ENCODE results near the gene RPL5.

Gene RPL5

DNA sequence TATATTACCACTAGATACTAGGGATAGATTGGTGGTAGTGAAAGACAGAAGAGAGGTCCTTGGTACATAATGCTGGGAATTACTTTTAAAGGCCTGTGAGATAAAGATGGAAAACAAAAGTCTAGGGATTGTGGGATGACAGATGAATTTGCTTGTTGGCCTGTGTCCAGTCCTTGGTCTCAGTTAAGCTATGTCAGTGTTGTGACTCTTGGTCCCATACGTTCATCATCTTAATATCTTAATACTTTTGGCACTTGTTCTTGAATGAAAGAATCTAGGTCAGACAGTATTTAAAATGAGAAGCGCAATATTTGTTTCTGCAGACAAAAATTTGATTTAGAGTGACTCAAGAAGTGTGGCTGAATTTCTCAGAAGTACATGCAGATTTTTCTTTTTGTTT lies 7.6 kb downstream of the RPL5 start:
- CTCF ChIA-PET: interaction anchor here (1.0 to 6.6 kb wide), 4 partner anchors 8 to 155 kb away, joined by 3 to 28 read pairs (median 12); partner anchors contain the start of gene RPL5
- POLR2A ChIA-PET: interaction anchor here (0.6 to 0.8 kb wide), 2 partner anchors 18 to 241 kb away, joined by 3 to 4 read pairs; no protein-coding TSS in a partner anchor
- TF ChIP-seq, protein P1, sequence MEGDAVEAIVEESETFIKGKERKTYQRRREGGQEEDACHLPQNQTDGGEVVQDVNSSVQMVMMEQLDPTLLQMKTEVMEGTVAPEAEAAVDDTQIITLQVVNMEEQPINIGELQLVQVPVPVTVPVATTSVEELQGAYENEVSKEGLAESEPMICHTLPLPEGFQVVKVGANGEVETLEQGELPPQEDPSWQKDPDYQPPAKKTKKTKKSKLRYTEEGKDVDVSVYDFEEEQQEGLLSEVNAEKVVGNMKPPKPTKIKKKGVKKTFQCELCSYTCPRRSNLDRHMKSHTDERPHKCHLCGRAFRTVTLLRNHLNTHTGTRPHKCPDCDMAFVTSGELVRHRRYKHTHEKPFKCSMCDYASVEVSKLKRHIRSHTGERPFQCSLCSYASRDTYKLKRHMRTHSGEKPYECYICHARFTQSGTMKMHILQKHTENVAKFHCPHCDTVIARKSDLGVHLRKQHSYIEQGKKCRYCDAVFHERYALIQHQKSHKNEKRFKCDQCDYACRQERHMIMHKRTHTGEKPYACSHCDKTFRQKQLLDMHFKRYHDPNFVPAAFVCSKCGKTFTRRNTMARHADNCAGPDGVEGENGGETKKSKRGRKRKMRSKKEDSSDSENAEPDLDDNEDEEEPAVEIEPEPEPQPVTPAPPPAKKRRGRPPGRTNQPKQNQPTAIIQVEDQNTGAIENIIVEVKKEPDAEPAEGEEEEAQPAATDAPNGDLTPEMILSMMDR (IDR thresholded peaks at IDR 0.05; ENCODE audit: insufficient read depth, low read length, missing control alignments): no peak
- H3K4me3 ChIP-seq (ENCODE audit: low read depth, low read length): no peak overlapping the region
- no peak for DNase-seq (ENCODE audit: low read depth, low spot score)

DNA sequence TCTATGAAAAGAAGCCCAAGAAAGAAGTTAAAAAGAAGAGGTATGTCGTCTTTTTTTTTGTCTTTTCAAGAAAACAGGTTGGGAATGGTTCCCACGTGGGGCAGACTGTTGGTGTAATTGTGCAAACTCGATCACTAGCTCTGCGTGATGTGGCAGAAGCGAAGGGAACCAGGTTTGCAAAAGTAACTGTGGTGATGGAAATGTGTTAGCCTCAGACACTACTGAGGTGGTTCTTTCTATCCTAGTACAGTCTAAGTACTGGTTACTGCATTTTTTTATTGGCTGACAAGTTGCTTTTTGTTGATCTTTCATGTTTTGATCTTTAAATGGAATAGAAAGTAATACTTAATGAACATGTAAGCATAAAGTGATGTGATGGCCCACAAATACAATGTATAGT lies 8.8 kb downstream of the RPL5 start:
- POLR2A ChIA-PET: no interaction called here
- no peak for DNase-seq (ENCODE audit: low read depth, low spot score)
- CTCF ChIA-PET: interaction anchor here (4.0 to 6.6 kb wide), 2 partner anchors 9 to 153 kb away, joined by 22 to 28 read pairs; partner anchors contain the start of gene RPL5
- H3K4me3 ChIP-seq (ENCODE audit: low read depth, low read length): no peak overlapping the region
- TF ChIP-seq, protein P1 (IDR thresholded peaks at IDR 0.05; ENCODE audit: insufficient read depth, low read length, missing control alignments): no peak

DNA sequence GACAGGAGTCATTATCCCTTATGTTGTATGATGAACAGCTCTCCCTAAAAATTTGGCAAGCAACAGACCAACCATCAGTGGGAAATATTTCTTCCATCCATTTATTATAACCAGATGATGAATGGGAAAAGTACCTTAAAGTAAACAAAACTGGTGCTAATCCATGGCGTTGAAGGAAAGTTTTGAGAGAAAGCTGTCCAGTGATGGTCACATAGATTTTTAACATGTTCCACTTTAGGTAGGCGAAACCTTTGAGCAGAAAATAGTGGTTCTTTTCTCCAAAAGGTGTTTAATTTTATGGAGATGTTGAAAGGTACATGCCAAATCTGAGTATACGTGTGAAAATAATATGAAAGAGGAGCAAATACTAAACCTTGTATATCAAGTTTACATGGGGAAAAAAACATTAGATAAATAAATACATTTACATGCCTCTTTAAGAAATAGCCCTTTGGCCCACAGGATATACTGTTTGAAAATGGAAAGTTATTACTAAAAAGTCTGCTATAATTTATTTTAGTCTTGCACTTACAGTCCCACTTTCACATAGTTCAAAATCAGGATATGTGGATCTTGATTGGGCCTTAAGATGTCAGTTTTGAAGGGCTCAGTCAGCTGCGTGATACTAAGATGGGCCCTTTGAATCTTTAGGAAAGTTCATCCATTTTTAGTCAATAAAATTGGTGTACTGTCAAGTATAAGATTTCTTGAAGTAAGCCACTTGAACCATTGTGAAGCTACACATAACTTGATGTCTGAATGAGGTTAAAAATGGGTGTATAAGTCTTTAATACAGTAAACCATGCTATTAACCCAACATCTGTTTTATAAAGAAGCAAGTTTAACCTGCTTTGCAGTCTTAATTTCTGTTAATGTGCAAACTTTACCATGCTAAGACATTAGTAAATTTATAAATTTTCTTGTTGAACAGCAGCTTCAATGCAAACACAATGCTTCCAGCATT lies 10.5 kb downstream of the RPL5 start:
- POLR2A ChIA-PET: interaction anchor here (2.6 kb wide), 1 partner anchor 10 kb away, joined by 13 read pairs; the partner anchor contains the start of gene RPL5
- no peak for DNase-seq (ENCODE audit: low read depth, low spot score)
- CTCF ChIA-PET: interaction anchor here (1.0 to 4.0 kb wide), 7 partner anchors 8 to 152 kb away, joined by 3 to 22 read pairs (median 4); partner anchors contain the start of gene RPL5

DNA sequence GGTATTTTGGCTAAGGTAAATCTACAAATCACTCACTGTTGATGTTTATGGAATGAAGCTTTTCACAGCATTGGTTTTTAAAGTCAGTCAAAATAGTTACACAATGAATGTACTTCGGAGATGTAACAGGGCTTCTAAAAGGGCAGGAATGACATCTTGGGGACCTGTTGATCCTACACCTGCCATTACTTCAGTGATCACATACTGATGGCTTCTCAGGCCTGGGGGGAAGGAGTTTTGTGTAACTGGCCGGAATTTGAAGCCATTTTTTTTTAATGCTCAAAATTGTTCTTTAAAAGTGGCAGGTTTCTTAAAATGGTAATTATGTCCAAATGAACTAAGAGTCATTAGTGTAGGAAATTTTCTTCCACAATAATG lies 11.2 kb downstream of the RPL5 start:
- CTCF ChIA-PET: interaction anchor here (1.3 to 4.0 kb wide), 3 partner anchors 9 to 25 kb away, joined by 3 to 22 read pairs (median 5); partner anchors contain the start of gene RPL5
- H3K4me3 ChIP-seq (ENCODE audit: low read depth, low read length): no peak overlapping the region
- POLR2A ChIA-PET: interaction anchor here (2.6 kb wide), 1 partner anchor 11 kb away, joined by 13 read pairs; the partner anchor contains the start of gene RPL5
- TF ChIP-seq, protein P1 (IDR thresholded peaks at IDR 0.05; ENCODE audit: insufficient read depth, low read length, missing control alignments): no peak
- no peak for DNase-seq (ENCODE audit: low read depth, low spot score)

More for the DNA sequence above, 10.5 kb downstream of the RPL5 start:
- no peak overlapping the region for H3K4me3 ChIP-seq (ENCODE audit: low read depth, low read length)
- TF ChIP-seq, protein P1 (IDR thresholded peaks at IDR 0.05; ENCODE audit: insufficient read depth, low read length, missing control alignments): no peak

DNA sequence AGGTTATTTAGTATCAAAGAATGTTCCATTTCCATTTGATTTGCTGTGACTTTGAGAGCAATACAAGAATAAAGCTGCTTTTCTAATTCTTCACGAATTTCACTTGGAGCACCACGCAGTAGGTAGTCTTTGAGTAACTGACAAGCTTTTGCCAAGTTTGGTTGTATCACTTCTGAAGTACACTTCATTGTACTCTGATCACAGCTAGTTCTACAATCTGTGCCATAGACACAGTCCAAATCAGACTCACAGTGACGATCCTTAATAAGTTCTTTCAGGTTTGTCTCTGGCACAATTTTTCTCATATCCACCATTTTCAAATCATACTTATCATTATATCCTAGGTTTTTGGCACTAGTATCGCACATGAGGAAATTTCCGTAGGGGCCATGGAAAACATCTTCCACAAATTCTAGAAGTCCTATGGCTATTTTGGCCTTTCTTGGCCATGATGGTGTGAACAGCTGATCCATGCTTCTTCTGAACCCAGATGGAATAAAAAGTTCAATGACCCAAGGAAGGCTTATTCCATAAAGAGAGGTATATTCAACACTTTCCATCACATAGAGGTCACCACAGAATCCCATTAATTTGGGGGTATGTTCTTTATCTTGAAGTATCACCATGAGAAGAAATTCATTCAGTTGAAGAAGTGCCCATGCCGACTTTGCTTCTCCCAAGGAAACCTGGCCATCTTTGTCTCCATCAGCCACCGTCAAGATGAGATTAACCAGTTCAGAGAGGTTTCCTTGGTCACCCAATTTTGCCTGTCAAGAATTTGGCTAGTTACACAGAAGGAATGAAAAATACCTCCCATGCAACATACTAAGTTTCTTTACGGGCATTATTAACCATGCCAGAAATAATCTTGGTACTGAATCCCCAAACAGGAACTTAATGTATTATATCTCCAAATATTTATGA lies 11.9 kb downstream of the RPL5 start:
- DNase-seq (ENCODE audit: low read depth, low spot score): no peak
- TF ChIP-seq, protein P1 (IDR thresholded peaks at IDR 0.05; ENCODE audit: insufficient read depth, low read length, missing control alignments): no peak
- no peak overlapping the region for H3K4me3 ChIP-seq (ENCODE audit: low read depth, low read length)
- POLR2A ChIA-PET: interaction anchor here (2.6 kb wide), 1 partner anchor 12 kb away, joined by 13 read pairs; the partner anchor contains the start of gene RPL5
- CTCF ChIA-PET: interaction anchor here (0.8 to 4.0 kb wide), 3 partner anchors 9 to 13 kb away, joined by 3 to 22 read pairs (median 5); partner anchors contain the start of gene RPL5
